VCaP (cell line): Measurements from ENCODE around the gene PDLIM1.

ENCODE experiments used
- H3K27ac ChIP-seq: fragments of 450-650 bp; 2 replicates; pipeline ENCODE4 v1.5.1; 2017
- CTCF ChIP-seq: fragments of 450-650 bp; conservative IDR thresholded peaks from 2 replicates; pipeline ENCODE4 v1.5.1; 2017; ENCODE audit warnings: mild to moderate bottlenecking, moderate library complexity

Gene PDLIM1

GRCh38 chr10:95262763-95263518, 27.9 kb downstream of the PDLIM1 start:
- no peak for TF ChIP-seq CTCF
- no peak overlapping the region for H3K27ac ChIP-seq

- TF ChIP-seq CTCF, result no peak
- H3K27ac ChIP-seq, result no peak overlapping the region
These were observed 28.9 kb downstream of the PDLIM1 start for GRCh38 chr10:95261926-95262325.

- no peak overlapping the region for H3K27ac ChIP-seq
- TF ChIP-seq CTCF, result no peak
These were observed 29.8 kb downstream of the PDLIM1 start for GRCh38 chr10:95260909-95261552.

GRCh38 chr10:95260397-95260881, 30.4 kb downstream of the PDLIM1 start:
- H3K27ac ChIP-seq, result no peak overlapping the region
- TF ChIP-seq CTCF, result no peak

GRCh38 chr10:95257849-95258248, 33.0 kb downstream of the PDLIM1 start:
- no peak overlapping the region for H3K27ac ChIP-seq
- TF ChIP-seq CTCF, result no peak

GRCh38 chr10:95256268-95256667, 34.5 kb downstream of the PDLIM1 start:
- H3K27ac ChIP-seq, result no peak overlapping the region
- no peak for TF ChIP-seq CTCF

- no peak for TF ChIP-seq CTCF
- H3K27ac ChIP-seq, result no peak overlapping the region
These were observed 36.2 kb downstream of the PDLIM1 start for GRCh38 chr10:95254629-95255028.
